Smooth muscle cell (in vitro differentiated cells): ENCODE measurements around the gene BGLAP. TPM values are rescaled to one million over a fixed set of nuclear protein-coding genes. Genes with fewer than 3 reads are reported as not detected.

Experiments
- DNase-seq: peaks from one replicate; lab custom pipeline; 2025; ENCODE audit not compliant: unreplicated experiment; lab: John Stamatoyannopoulos, UW
- H2AFZ ChIP-seq: fragments of 200-600 bp; sonication (generic); 2 replicates; pipeline ENCODE4 v1.6.0; 2016; ENCODE audit warnings: antibody characterized with exemption, low read depth, mild to moderate bottlenecking
- H3F3A ChIP-seq: fragments of 200-600 bp; sonication (generic); 2 replicates; pipeline ENCODE4 v1.6.0; 2017; ENCODE audit warnings: antibody characterized with exemption, low read depth
- H3K27ac ChIP-seq: fragments of 200-600 bp; sonication (generic); 2 replicates; pipeline ENCODE4 v1.5.1; 2016; ENCODE audit warnings: low read depth, mild to moderate bottlenecking
- H3K27me3 ChIP-seq: fragments of 200-600 bp; sonication (generic); 2 replicates; pipeline ENCODE4 v1.6.1; 2016; ENCODE audit warnings: low read depth, mild to moderate bottlenecking
- H3K36me3 ChIP-seq: fragments of 200-600 bp; sonication (generic); 2 replicates; pipeline ENCODE4 v1.5.1; 2016; ENCODE audit warnings: low read depth
- H3K4me1 ChIP-seq: fragments of 200-600 bp; sonication (generic); 2 replicates; pipeline ENCODE4 v1.5.1; 2016; ENCODE audit warnings: low read depth
- H3K4me2 ChIP-seq: fragments of 200-600 bp; sonication (generic); 2 replicates; pipeline ENCODE4 v1.6.0; 2016; ENCODE audit warnings: mild to moderate bottlenecking
- H3K4me3 ChIP-seq: fragments of 200-600 bp; sonication (generic); 2 replicates; pipeline ENCODE4 v1.5.1; 2016; ENCODE audit warnings: mild to moderate bottlenecking
- H3K79me2 ChIP-seq: fragments of 200-600 bp; sonication (generic); 2 replicates; pipeline ENCODE4 v1.6.0; 2016; ENCODE audit warnings: low read depth, mild to moderate bottlenecking
- H3K9ac ChIP-seq: fragments of 200-600 bp; sonication (generic); 2 replicates; pipeline ENCODE4 v1.6.0; 2016; ENCODE audit warnings: low read depth
- H3K9me3 ChIP-seq: fragments of 200-600 bp; sonication (generic); replicated peaks from 2 replicates; pipeline ENCODE4 v1.5.1; 2016; ENCODE audit warnings: low read depth
- H4K20me1 ChIP-seq: fragments of 200-600 bp; sonication (generic); 2 replicates; pipeline ENCODE4 v1.6.0; 2016; ENCODE audit warnings: low read depth
- WGBS: methylation state at CpG from one replicate; pipeline ENCODE4 v1.1.7; 2016; ENCODE audit warnings: low lambda C conversion rate; 5-methylcytosine and 5-hydroxymethylcytosine counted together
- polyA plus RNA-seq: library from polyadenylated mRNA; unstranded; fragments of >200 nt; fragmentation: Nextera tagmentation; extraction: Ambion mirVana; gene quantifications from 2 replicates; pipeline ENCODE4 v1.2.1, GENCODE V29; 2016
- total RNA-seq: library from RNA; depleted of rRNA; stranded (reverse); fragments of >200 nt; gene quantifications from 2 replicates; pipeline ENCODE4 v1.2.3, GENCODE V29; 2014
- TF ChIP-seq, protein P1 (sequence below): fragments of 200-600 bp; sonication (generic); IDR thresholded peaks from 2 replicates; pipeline ENCODE4 v1.5.1; 2017; ENCODE audit warnings: borderline replicate concordance, mild to moderate bottlenecking, antibody characterized with exemption; ENCODE audit not compliant: insufficient read depth, poor library complexity, severe bottlenecking

BGLAP gene
- total and polyA plus RNA-seq, 2 experiments from 2014 or later = 0.62 to 0.63 TPM

- no peaks in the 10 kb centered on the region for H3K9me3 ChIP-seq
- no peak for DNase-seq
- H3K4me2 ChIP-seq = no peak overlapping the region
- H2AFZ ChIP-seq = no peak overlapping the region
- H3K27ac ChIP-seq = no peak overlapping the region
- H3K36me3 ChIP-seq = peaks cover 18% of the 10 kb centered on the region
- peaks cover 31% of the 10 kb centered on the region for H3K79me2 ChIP-seq
- no peak overlapping the region for H3K9ac ChIP-seq
- TF ChIP-seq, protein P1, sequence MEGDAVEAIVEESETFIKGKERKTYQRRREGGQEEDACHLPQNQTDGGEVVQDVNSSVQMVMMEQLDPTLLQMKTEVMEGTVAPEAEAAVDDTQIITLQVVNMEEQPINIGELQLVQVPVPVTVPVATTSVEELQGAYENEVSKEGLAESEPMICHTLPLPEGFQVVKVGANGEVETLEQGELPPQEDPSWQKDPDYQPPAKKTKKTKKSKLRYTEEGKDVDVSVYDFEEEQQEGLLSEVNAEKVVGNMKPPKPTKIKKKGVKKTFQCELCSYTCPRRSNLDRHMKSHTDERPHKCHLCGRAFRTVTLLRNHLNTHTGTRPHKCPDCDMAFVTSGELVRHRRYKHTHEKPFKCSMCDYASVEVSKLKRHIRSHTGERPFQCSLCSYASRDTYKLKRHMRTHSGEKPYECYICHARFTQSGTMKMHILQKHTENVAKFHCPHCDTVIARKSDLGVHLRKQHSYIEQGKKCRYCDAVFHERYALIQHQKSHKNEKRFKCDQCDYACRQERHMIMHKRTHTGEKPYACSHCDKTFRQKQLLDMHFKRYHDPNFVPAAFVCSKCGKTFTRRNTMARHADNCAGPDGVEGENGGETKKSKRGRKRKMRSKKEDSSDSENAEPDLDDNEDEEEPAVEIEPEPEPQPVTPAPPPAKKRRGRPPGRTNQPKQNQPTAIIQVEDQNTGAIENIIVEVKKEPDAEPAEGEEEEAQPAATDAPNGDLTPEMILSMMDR = no peak
- H3K4me1 ChIP-seq = peaks cover 9% of the 10 kb centered on the region
- no peak overlapping the region for H3K4me3 ChIP-seq
- H3F3A ChIP-seq = no peaks in the 10 kb centered on the region
- peaks cover 52% of the 10 kb centered on the region for H4K20me1 ChIP-seq
- no peaks in the 10 kb centered on the region for H3K27me3 ChIP-seq
Observed at GRCh38 chr1:156276532-156276931, 34.5 kb downstream of the BGLAP start.

- H2AFZ ChIP-seq = no peak overlapping the region
- no peaks in the 10 kb centered on the region for H3F3A ChIP-seq
- H3K4me3 ChIP-seq = no peak overlapping the region
- no peaks in the 10 kb centered on the region for H3K9me3 ChIP-seq
- peaks cover 56% of the 10 kb centered on the region for H4K20me1 ChIP-seq
- H3K4me2 ChIP-seq = no peak overlapping the region
- peaks cover 18% of the 10 kb centered on the region for H3K36me3 ChIP-seq
- peaks cover 35% of the 10 kb centered on the region for H3K79me2 ChIP-seq
- H3K27me3 ChIP-seq = no peaks in the 10 kb centered on the region
- 86% methylated on average over 6 of the region's 6 CpGs for WGBS
- no peak overlapping the region for H3K9ac ChIP-seq
- peaks cover 14% of the 10 kb centered on the region for H3K4me1 ChIP-seq
- DNase-seq = no peak
- no peak overlapping the region for H3K27ac ChIP-seq
- TF ChIP-seq, protein P1 = no peak
Observed at GRCh38 chr1:156276966-156277381, 35.0 kb downstream of the BGLAP start.

- Histone ChIP-seq H3K36me3 (no peaks in the 10 kb centered on the region), H3K27me3 (no peaks in the 10 kb centered on the region), H3K27ac (no peak overlapping the region)
Observed at GRCh38 chr1:156279837-156280236, 37.9 kb downstream of the BGLAP start.

GRCh38 chr1:156281281-156281680 lies 39.3 kb downstream of the BGLAP start:
- no peaks in the 10 kb centered on the region for H3F3A ChIP-seq
- H3K27me3 ChIP-seq = no peaks in the 10 kb centered on the region
- H3K4me2 ChIP-seq = peak overlapping the region; percentile 94
- H3K9ac ChIP-seq = peak overlapping the region; percentile 97
- TF ChIP-seq, protein P1 = no peak
- no peaks in the 10 kb centered on the region for H3K36me3 ChIP-seq
- peaks cover 44% of the 10 kb centered on the region for H4K20me1 ChIP-seq
- H3K4me3 ChIP-seq = peak overlapping the region; percentile 82
- no peak overlapping the region for H2AFZ ChIP-seq
- H3K27ac ChIP-seq = peak overlapping the region; percentile 87
- WGBS = 15% methylated on average over 8 of the region's 8 CpGs
- peak; percentile 26 for DNase-seq
- peaks cover 24% of the 10 kb centered on the region for H3K4me1 ChIP-seq
- peaks cover 42% of the 10 kb centered on the region for H3K79me2 ChIP-seq
- H3K9me3 ChIP-seq = no peaks in the 10 kb centered on the region

More at GRCh38 chr1:156279837-156280236, 37.9 kb downstream of the BGLAP start:
- WGBS = 94% methylated on average over 3 of the region's 3 CpGs
- no peak for DNase-seq
- H3K4me3 ChIP-seq = no peak overlapping the region
- no peak overlapping the region for H3K9ac ChIP-seq
- TF ChIP-seq, protein P1 = no peak
- peaks cover 42% of the 10 kb centered on the region for H3K79me2 ChIP-seq
- no peaks in the 10 kb centered on the region for H3K9me3 ChIP-seq
- H3K4me1 ChIP-seq = peaks cover 24% of the 10 kb centered on the region
- H2AFZ ChIP-seq = no peak overlapping the region
- no peaks in the 10 kb centered on the region for H3F3A ChIP-seq
- H4K20me1 ChIP-seq = peaks cover 51% of the 10 kb centered on the region
- no peak overlapping the region for H3K4me2 ChIP-seq
